HG02623 (cell line): ENCODE results near the gene DDI1.

Experiments
- ATAC-seq: cut with Tn5 transposase; IDR thresholded peaks from one replicate; pipeline ENCODE4 v1.9.1; 2021; ENCODE audit warnings: moderate library complexity; ENCODE audit not compliant: unreplicated experiment

DDI1 gene

GRCh38 chr11:104075706-104076105 is 39.3 kb downstream of the DDI1 start:
- no peak for ATAC-seq

- ATAC-seq: no peak
Measured at GRCh38 chr11:104076455-104076854, 40.0 kb downstream of the DDI1 start.

- ATAC-seq: no peak
Measured at GRCh38 chr11:104078245-104078644, 41.8 kb downstream of the DDI1 start.

- ATAC-seq: no peak
Measured at GRCh38 chr11:104078995-104079394, 42.6 kb downstream of the DDI1 start.

GRCh38 chr11:104086621-104087020 is 50.2 kb downstream of the DDI1 start:
- ATAC-seq: no peak
